HepG2 (cell line): ENCODE measurements around the gene TMCO6. TPM values are rescaled to one million over a fixed set of nuclear protein-coding genes. Genes with fewer than 3 reads are reported as not detected.

Source experiments
- AKAP8 ChIP-seq: sonication (generic); formaldehyde crosslinking; IDR thresholded peaks from 2 replicates; pipeline ENCODE4 v1.5.1; 2020; ENCODE audit warnings: mild to moderate bottlenecking, missing genetic modification reagents
- ATM ChIP-seq: fragments of 450-650 bp; IDR thresholded peaks from 2 replicates; pipeline ENCODE4 v1.7.1; 2017; ENCODE audit warnings: mild to moderate bottlenecking, borderline replicate concordance
- CEBPG ChIP-seq: IDR thresholded peaks from 2 replicates; pipeline ENCODE4 v1.6.1; 2016
- DPF2 ChIP-seq: sonication (generic); formaldehyde crosslinking; IDR thresholded peaks from 2 replicates; pipeline ENCODE4 v1.4.0; 2020; ENCODE audit warnings: mild to moderate bottlenecking, low read depth, missing genetic modification reagents, borderline replicate concordance
- MTA1 ChIP-seq: sonication (generic); formaldehyde crosslinking; IDR thresholded peaks from 2 replicates; pipeline ENCODE4 v1.4.0; 2020; ENCODE audit warnings: missing genetic modification reagents, mild to moderate bottlenecking, borderline replicate concordance
- ONECUT2 ChIP-seq: sonication (generic); formaldehyde crosslinking; IDR thresholded peaks from 2 replicates; pipeline ENCODE4 v1.4.0; 2020; ENCODE audit warnings: missing genetic modification reagents
- SALL1 ChIP-seq: sonication (generic); formaldehyde crosslinking; IDR thresholded peaks from 2 replicates; pipeline ENCODE4 v1.8.0; 2022; ENCODE audit warnings: mild to moderate bottlenecking, missing genetic modification reagents
- SATB2 ChIP-seq: sonication (generic); formaldehyde crosslinking; IDR thresholded peaks from 2 replicates; pipeline ENCODE4 v1.5.0; 2020; ENCODE audit warnings: missing genetic modification reagents
- SCMH1 ChIP-seq: sonication (generic); formaldehyde crosslinking; IDR thresholded peaks from 2 replicates; pipeline ENCODE4 v1.9.0; 2021; ENCODE audit warnings: missing genetic modification reagents, mild to moderate bottlenecking, borderline replicate concordance
- SOX13 ChIP-seq, 3 experiments: fragments of 450-650 bp in 1 of 3; sonication (generic) in 1 of 3; formaldehyde crosslinking in 1 of 3; IDR thresholded peaks in 2 of 3; conservative IDR thresholded peaks in 1 of 3; 2 replicates each; pipeline versions ENCODE4 v1.5.0 to v1.6.1; 2016 to 2020; ENCODE audit warnings: antibody characterized with exemption in 1 of 3, mild to moderate bottlenecking in 1 of 3, missing compliant biosample characterization in 1 of 3, missing genetic modification reagents in 1 of 3, moderate library complexity in 1 of 3
- SOX6 ChIP-seq, 2 experiments: fragments of 450-650 bp in 1 of 2; sonication (generic) in 1 of 2; formaldehyde crosslinking in 1 of 2; IDR thresholded peaks; 2 replicates each; pipeline versions ENCODE4 v1.4.0 to v1.6.1; 2017 to 2020; ENCODE audit warnings: antibody characterized with exemption in 1 of 2, mild to moderate bottlenecking in 1 of 2, missing genetic modification reagents in 1 of 2
- USF2 ChIP-seq, 2 experiments: sonication (generic) in 1 of 2; formaldehyde crosslinking in 1 of 2; IDR thresholded peaks; 2 replicates each; pipeline versions ENCODE4 v1.5.1 to v1.6.1; 2011 to 2020; ENCODE audit warnings: borderline replicate concordance in 1 of 2, low read depth in 1 of 2, low read length in 1 of 2, mild to moderate bottlenecking in 1 of 2, missing genetic modification reagents in 1 of 2, moderate library complexity in 1 of 2
- ZBTB33 ChIP-seq: sonication (generic); formaldehyde crosslinking; IDR thresholded peaks from 2 replicates; pipeline ENCODE4 v1.4.0; 2020; ENCODE audit warnings: missing genetic modification reagents
- ZFP36L1 ChIP-seq: sonication (generic); formaldehyde crosslinking; IDR thresholded peaks from 2 replicates; pipeline ENCODE4 v1.8.0; 2022; ENCODE audit warnings: mild to moderate bottlenecking, missing genetic modification reagents, moderate library complexity
- ZFP90 ChIP-seq: sonication (generic); formaldehyde crosslinking; IDR thresholded peaks from 2 replicates; pipeline ENCODE4 v1.8.0; 2022; ENCODE audit warnings: missing genetic modification reagents, mild to moderate bottlenecking, inconsistent platforms, borderline replicate concordance
- ZFYVE20 ChIP-seq: sonication (generic); formaldehyde crosslinking; IDR thresholded peaks from 2 replicates; pipeline ENCODE4 v1.8.0; 2023; ENCODE audit warnings: low read depth, mild to moderate bottlenecking, moderate library complexity, missing genetic modification reagents, borderline replicate concordance
- ZNF382 ChIP-seq: sonication (generic); formaldehyde crosslinking; IDR thresholded peaks from 2 replicates; pipeline ENCODE4 v1.5.0; 2020; ENCODE audit warnings: missing genetic modification reagents, mild to moderate bottlenecking, borderline replicate concordance
- ZNF550 ChIP-seq: sonication (generic); formaldehyde crosslinking; IDR thresholded peaks from 2 replicates; pipeline ENCODE4 v1.4.0; 2020; ENCODE audit warnings: mild to moderate bottlenecking, missing genetic modification reagents, borderline replicate concordance
- ZNF678 ChIP-seq: sonication (generic); formaldehyde crosslinking; IDR thresholded peaks from 2 replicates; pipeline ENCODE4 v1.4.0; 2020; ENCODE audit warnings: mild to moderate bottlenecking, missing genetic modification reagents
- ZNF737 ChIP-seq: sonication (generic); formaldehyde crosslinking; IDR thresholded peaks from 2 replicates; pipeline ENCODE4 v1.5.0; 2020; ENCODE audit warnings: missing genetic modification reagents, mild to moderate bottlenecking, borderline replicate concordance
- ZNF749 ChIP-seq: sonication (generic); formaldehyde crosslinking; IDR thresholded peaks from 2 replicates; pipeline ENCODE4 v1.8.0; 2022; ENCODE audit warnings: mild to moderate bottlenecking, missing genetic modification reagents, moderate library complexity, borderline replicate concordance
- ZNF766 ChIP-seq: sonication (generic); formaldehyde crosslinking; IDR thresholded peaks from 2 replicates; pipeline ENCODE4 v1.5.0; 2020; ENCODE audit warnings: missing genetic modification reagents, borderline replicate concordance
- ZNF891 ChIP-seq: sonication (generic); formaldehyde crosslinking; IDR thresholded peaks from 2 replicates; pipeline ENCODE4 v1.5.0; 2020; ENCODE audit warnings: mild to moderate bottlenecking, missing genetic modification reagents
- ZSCAN21 ChIP-seq: sonication (generic); formaldehyde crosslinking; IDR thresholded peaks from 2 replicates; pipeline ENCODE4 v1.8.0; 2022; ENCODE audit warnings: mild to moderate bottlenecking, missing genetic modification reagents, moderate library complexity, borderline replicate concordance
- polyA plus RNA-seq, 8 experiments: library from polyadenylated mRNA; depleted of rRNA in 3 of 8; stranded (reverse) in 7 of 8; unstranded in 1 of 8; fragments of >200 nt; fragmentation: Illumina TruSeq in 4 of 8; extraction: Trizol in 4 of 8; gene quantifications; 2 replicates each; pipeline versions ENCODE4 v1.2.1 to v1.2.3, GENCODE V29; 2011 to 2016; ENCODE audit warnings: low read depth in 4 of 8, missing spikeins in 1 of 8, mixed read lengths in 1 of 8; ENCODE audit not compliant: insufficient read depth in 1 of 8
- total RNA-seq, 5 experiments: library from RNA; depleted of rRNA; stranded (reverse); fragments of >200 nt; fragmentation: Illumina TruSeq; extraction: Trizol; gene quantifications; 2 replicates each; pipeline ENCODE4 v1.2.3, GENCODE V29; 2016; ENCODE audit warnings: low read depth in 1 of 5

TMCO6 gene
- total and polyA plus RNA-seq, 2 of the 13 experiments (the other 11 are each of a cell fraction or from before 2014, with no cell fraction given) = 16.6 to 28.2 TPM

- TF ChIP-seq USF2 (IDR thresholded peaks at IDR 0.05; ENCODE audit: low read depth, low read length) (no peak), USF2 (CRISPR knock-in tag; IDR thresholded peaks at IDR 0.05; ENCODE audit: borderline replicate concordance) (no peak), DPF2 (CRISPR knock-in tag) (peak; percentile 50; the same call in 1 of the 2 replicates), ZNF550 (CRISPR knock-in tag) (0 out of 2 replicates have a peak, but pooled peaks have one; percentile 69), ATM (no peak), CEBPG (CRISPR knock-in tag) (peak; percentile 90), SALL1 (CRISPR knock-in tag) (peak; percentile 89), ZBTB33 (0 out of 2 replicates have a peak, but pooled peaks have one; percentile 34), SOX13 (IDR thresholded peaks at IDR 0.05) (0 out of 2 replicates have a peak, but pooled peaks have one; percentile 22), SOX13 (CRISPR knock-in tag; conservative IDR thresholded peaks at IDR 0.05 in 1 of 2, IDR thresholded peaks at IDR 0.05 in 1 of 2) (peak in 1 of 2 experiments; percentile 88; a peak in 2 of 4 replicates), ZNF737 (CRISPR knock-in tag) (no peak), ZNF678 (peak; percentile 55; the same call in 1 of the 2 replicates), ONECUT2 (CRISPR knock-in tag) (peak; percentile 80; the same call in 1 of the 2 replicates), AKAP8 (CRISPR knock-in tag) (peak; percentile 53; the same call in 1 of the 2 replicates), SATB2 (CRISPR knock-in tag) (no peak), ZNF749 (CRISPR knock-in tag) (no peak), ZNF382 (CRISPR knock-in tag) (no peak), ZFYVE20 (CRISPR knock-in tag) (no peak), SCMH1 (no peak), ZFP36L1 (CRISPR knock-in tag) (0 out of 2 replicates have a peak, but pooled peaks have one; percentile 66), ZSCAN21 (0 out of 2 replicates have a peak, but pooled peaks have one; percentile 36), SOX6 (IDR thresholded peaks at IDR 0.05) (no peak), SOX6 (CRISPR knock-in tag; IDR thresholded peaks at IDR 0.05) (peak; percentile 92), ZNF766 (CRISPR knock-in tag) (no peak), ZFP90 (peak; percentile 76; the same call in 1 of the 2 replicates), ZNF891 (CRISPR knock-in tag) (peak; percentile 97), MTA1 (CRISPR knock-in tag) (peak; percentile 78; the same call in 1 of the 2 replicates)
These were observed at the start of gene TMCO6 (continued) for GRCh38 chr5:140639148-140639981.
